WTC11 (cell line): Measurements from ENCODE around the gene TBX15. TPM values are rescaled to one million over a fixed set of nuclear protein-coding genes. Genes with fewer than 3 reads are reported as not detected.

Source experiments
- ATAC-seq: fragments of 200-7000 bp; cut with Tn5 transposase; 2 replicates; pipeline ENCODE4 v1.10.0; 2021; ENCODE audit warnings: mild to moderate bottlenecking, moderate library complexity
- CTCF ChIA-PET: fragments of 300-600 bp; sonication (Branson Sonifier 250); formaldehyde crosslinking; loops from one replicate; lab custom pipeline; 2021; ENCODE audit warnings: antibody characterized with exemption; lab: Charles Lee
- POLR2A ChIA-PET: fragments of 350-600 bp; sonication (Branson Sonifier 250); formaldehyde crosslinking; loops from one replicate; lab custom pipeline; 2021; ENCODE audit warnings: antibody characterized with exemption; lab: Charles Lee
- DNase-seq: peaks from one replicate; pipeline ENCODE4 v3.0.0; 2021; ENCODE audit warnings: low spot score
- H3K27ac Mint-ChIP-seq: 2 replicates; pipeline ENCODE4 v1.8.0; 2021; ENCODE audit warnings: mixed read lengths
- H3K27me3 Mint-ChIP-seq: 2 replicates; pipeline ENCODE4 v1.8.0; 2021; ENCODE audit warnings: low read depth, mild to moderate bottlenecking, moderate library complexity, mixed read lengths
- H3K36me3 Mint-ChIP-seq: 2 replicates; pipeline ENCODE4 v1.8.0; 2021; ENCODE audit warnings: mixed read lengths
- H3K4me1 Mint-ChIP-seq: 2 replicates; pipeline ENCODE4 v1.8.0; 2022; ENCODE audit warnings: mixed read lengths
- H3K4me3 Mint-ChIP-seq: 2 replicates; pipeline ENCODE4 v1.8.0; 2021; ENCODE audit warnings: mild to moderate bottlenecking, moderate library complexity, mixed read lengths
- H3K9me3 Mint-ChIP-seq: 2 replicates; pipeline ENCODE4 v1.8.0; 2021; ENCODE audit warnings: mixed read lengths
- CBFB ChIP-seq: sonication (generic); formaldehyde crosslinking; IDR thresholded peaks from 2 replicates; pipeline ENCODE4 v1.8.1; 2022; ENCODE audit warnings: mild to moderate bottlenecking, low read depth, missing genetic modification reagents
- CDX4 ChIP-seq: fragments of 250-450 bp; sonication (Bioruptor Pico); IDR thresholded peaks from 2 replicates; pipeline ENCODE4 v1.9.0; 2021; ENCODE audit warnings: moderate library complexity, mild to moderate bottlenecking, inconsistent platforms, borderline replicate concordance
- CREB1 ChIP-seq: sonication (generic); formaldehyde crosslinking; IDR thresholded peaks from 2 replicates; pipeline ENCODE4 v1.8.0; 2023; ENCODE audit warnings: mild to moderate bottlenecking, missing genetic modification reagents
- ELF4 ChIP-seq: sonication (generic); formaldehyde crosslinking; IDR thresholded peaks from 2 replicates; pipeline ENCODE4 v1.8.1; 2022; ENCODE audit warnings: low read depth, mild to moderate bottlenecking, moderate library complexity, missing genetic modification reagents
- GRHL2 ChIP-seq: fragments of 250-450 bp; sonication (Bioruptor Pico); IDR thresholded peaks from 2 replicates; pipeline ENCODE4 v1.8.0; 2022; ENCODE audit warnings: mild to moderate bottlenecking, moderate library complexity; ENCODE audit not compliant: insufficient replicate concordance, severe bottlenecking
- HMGA2 ChIP-seq: fragments of 250-450 bp; sonication (Bioruptor Pico); IDR thresholded peaks from 2 replicates; pipeline ENCODE4 v1.4.0; 2021; ENCODE audit warnings: mild to moderate bottlenecking, moderate library complexity
- IRF1 ChIP-seq: sonication (generic); formaldehyde crosslinking; IDR thresholded peaks from 2 replicates; pipeline ENCODE4 v1.8.0; 2023; ENCODE audit warnings: missing genetic modification reagents
- JUN ChIP-seq: sonication (generic); formaldehyde crosslinking; IDR thresholded peaks from 2 replicates; pipeline ENCODE4 v1.8.0; 2023; ENCODE audit warnings: mild to moderate bottlenecking, missing genetic modification reagents
- MLX ChIP-seq: sonication (generic); formaldehyde crosslinking; IDR thresholded peaks from 2 replicates; pipeline ENCODE4 v1.8.1; 2023; ENCODE audit warnings: mild to moderate bottlenecking, missing genetic modification reagents, moderate library complexity
- MYBL2 ChIP-seq: sonication (generic); formaldehyde crosslinking; IDR thresholded peaks from 2 replicates; pipeline ENCODE4 v1.8.1; 2023; ENCODE audit warnings: mild to moderate bottlenecking, moderate library complexity, missing genetic modification reagents
- NR1H2 ChIP-seq: sonication (generic); formaldehyde crosslinking; IDR thresholded peaks from 2 replicates; pipeline ENCODE4 v1.9.0; 2021; ENCODE audit warnings: mild to moderate bottlenecking, moderate library complexity, missing genetic modification reagents
- NR3C1 ChIP-seq: sonication (generic); formaldehyde crosslinking; conservative IDR thresholded peaks from 2 replicates; pipeline ENCODE4 v1.8.1; 2023; ENCODE audit warnings: low read depth, mild to moderate bottlenecking, missing genetic modification reagents
- OVOL2 ChIP-seq: fragments of 250-450 bp; sonication (Bioruptor Pico); IDR thresholded peaks from 2 replicates; pipeline ENCODE4 v1.9.0; 2021; ENCODE audit warnings: mild to moderate bottlenecking, borderline replicate concordance
- PRDM15 ChIP-seq: sonication (generic); formaldehyde crosslinking; IDR thresholded peaks from 2 replicates; pipeline ENCODE4 v1.8.0; 2022; ENCODE audit warnings: missing genetic modification reagents
- RORB ChIP-seq: fragments of 250-450 bp; sonication (Bioruptor Pico); IDR thresholded peaks from 2 replicates; pipeline ENCODE4 v1.9.0; 2021; ENCODE audit warnings: mild to moderate bottlenecking
- TCF7 ChIP-seq: sonication (generic); formaldehyde crosslinking; IDR thresholded peaks from 2 replicates; pipeline ENCODE4 v1.8.0; 2022; ENCODE audit warnings: mild to moderate bottlenecking, low read depth, missing genetic modification reagents, moderate library complexity
- TEAD4 ChIP-seq: sonication (generic); formaldehyde crosslinking; IDR thresholded peaks from 2 replicates; pipeline ENCODE4 v1.8.0; 2022; ENCODE audit warnings: mild to moderate bottlenecking, missing genetic modification reagents
- ZMAT4 ChIP-seq: fragments of 250-450 bp; sonication (Bioruptor Pico); IDR thresholded peaks from 2 replicates; pipeline ENCODE4 v1.9.0; 2021; ENCODE audit warnings: mild to moderate bottlenecking
- ZNF138 ChIP-seq: sonication (generic); formaldehyde crosslinking; conservative IDR thresholded peaks from 2 replicates; pipeline ENCODE4 v1.8.1; 2022; ENCODE audit warnings: mild to moderate bottlenecking, moderate library complexity, missing genetic modification reagents
- ZNF219 ChIP-seq: sonication (generic); formaldehyde crosslinking; IDR thresholded peaks from 2 replicates; pipeline ENCODE4 v1.8.0; 2023; ENCODE audit warnings: missing genetic modification reagents, mild to moderate bottlenecking, borderline replicate concordance
- ZNF232 ChIP-seq: sonication (generic); formaldehyde crosslinking; IDR thresholded peaks from 2 replicates; pipeline ENCODE4 v1.8.0; 2022; ENCODE audit warnings: mild to moderate bottlenecking, missing genetic modification reagents
- ZNF263 ChIP-seq: sonication (generic); formaldehyde crosslinking; IDR thresholded peaks from 2 replicates; pipeline ENCODE4 v1.8.1; 2022; ENCODE audit warnings: low read depth, mild to moderate bottlenecking, moderate library complexity, missing genetic modification reagents
- ZNF317 ChIP-seq: sonication (generic); formaldehyde crosslinking; IDR thresholded peaks from 2 replicates; pipeline ENCODE4 v1.8.1; 2023; ENCODE audit warnings: low read depth, mild to moderate bottlenecking, moderate library complexity, missing genetic modification reagents, borderline replicate concordance
- ZNF416 ChIP-seq: fragments of 250-450 bp; sonication (Bioruptor Pico); IDR thresholded peaks from 2 replicates; pipeline ENCODE4 v1.9.0; 2021; ENCODE audit warnings: mild to moderate bottlenecking, inconsistent platforms
- ZNF512 ChIP-seq: sonication (generic); formaldehyde crosslinking; IDR thresholded peaks from 2 replicates; pipeline ENCODE4 v1.8.1; 2022; ENCODE audit warnings: missing genetic modification reagents, borderline replicate concordance
- ZSCAN18 ChIP-seq: fragments of 250-450 bp; sonication (Bioruptor Pico); IDR thresholded peaks from 2 replicates; pipeline ENCODE4 v2.1.2; 2022; ENCODE audit warnings: mild to moderate bottlenecking, moderate library complexity
- total RNA-seq: library from RNA; stranded (reverse); gene quantifications from 3 replicates; pipeline ENCODE4 v1.2.3, GENCODE V29; 2021

TBX15 gene
- total RNA-seq, 1 experiment from 2014 or later, result 0.11 TPM

GRCh38 chr1:118912574-118912973 lies 75.6 kb downstream of the TBX15 start:
- Mint-ChIP-seq H3K4me3 (no peak overlapping the region), H3K36me3 (no peaks in the 10 kb centered on the region), H3K27me3 (no peaks in the 10 kb centered on the region), H3K4me1 (no peaks in the 10 kb centered on the region), H3K27ac (no peak overlapping the region), H3K9me3 (no peaks in the 10 kb centered on the region)
- TF ChIP-seq IRF1 (CRISPR knock-in tag), result no peak
- TF ChIP-seq ZNF138 (CRISPR knock-in tag), result no peak
- TF ChIP-seq PRDM15 (CRISPR knock-in tag), result no peak
- TF ChIP-seq OVOL2, result no peak
- no peak for TF ChIP-seq MYBL2
- TF ChIP-seq ELF4 (CRISPR knock-in tag), result no peak
- no peak for TF ChIP-seq ZMAT4 (CRISPR knock-in tag)
- no peak for TF ChIP-seq ZNF219 (CRISPR knock-in tag)
- TF ChIP-seq JUN (CRISPR knock-in tag), result no peak
- TF ChIP-seq TEAD4 (CRISPR knock-in tag), result no peak
- TF ChIP-seq NR1H2 (CRISPR knock-in tag), result no peak
- CTCF ChIA-PET, result no interaction called here
- ATAC-seq (no peak), DNase-seq (no peak)
- POLR2A ChIA-PET, result no interaction called here

- Mint-ChIP-seq H3K9me3 (no peaks in the 10 kb centered on the region), H3K27ac (no peak overlapping the region), H3K27me3 (no peaks in the 10 kb centered on the region), H3K4me3 (no peak overlapping the region), H3K4me1 (no peaks in the 10 kb centered on the region), H3K36me3 (no peaks in the 10 kb centered on the region)
- ATAC-seq, result no peak
- TF ChIP-seq ZNF416 (no peak), IRF1 (CRISPR knock-in tag) (no peak), NR3C1 (CRISPR knock-in tag) (no peak), ZSCAN18 (CRISPR knock-in tag) (no peak), CBFB (no peak), CREB1 (CRISPR knock-in tag) (no peak), RORB (CRISPR knock-in tag) (no peak), ZNF317 (CRISPR knock-in tag) (no peak), GRHL2 (no peak), TCF7 (CRISPR knock-in tag) (no peak), NR1H2 (CRISPR knock-in tag) (no peak), ZNF263 (no peak), MLX (CRISPR knock-in tag) (no peak), ZMAT4 (CRISPR knock-in tag) (no peak), ZNF512 (CRISPR knock-in tag) (no peak), HMGA2 (CRISPR knock-in tag) (no peak), ZNF232 (CRISPR knock-in tag) (no peak), CDX4 (CRISPR knock-in tag) (no peak)
- DNase-seq, result no peak
- CTCF ChIA-PET, result no interaction called here
- POLR2A ChIA-PET, result no interaction called here
Measured at GRCh38 chr1:118911571-118911970, 76.6 kb downstream of the TBX15 start.
